GM19193 (cell line): ENCODE data around the gene CD4.

Experiments
- POLR2A ChIP-seq: IDR thresholded peaks from 4 replicates; pipeline ENCODE4 v1.6.1; 2011; ENCODE audit not compliant: insufficient read depth, insufficient read length; ENCODE audit errors: extremely low read depth

CD4 gene

DNA sequence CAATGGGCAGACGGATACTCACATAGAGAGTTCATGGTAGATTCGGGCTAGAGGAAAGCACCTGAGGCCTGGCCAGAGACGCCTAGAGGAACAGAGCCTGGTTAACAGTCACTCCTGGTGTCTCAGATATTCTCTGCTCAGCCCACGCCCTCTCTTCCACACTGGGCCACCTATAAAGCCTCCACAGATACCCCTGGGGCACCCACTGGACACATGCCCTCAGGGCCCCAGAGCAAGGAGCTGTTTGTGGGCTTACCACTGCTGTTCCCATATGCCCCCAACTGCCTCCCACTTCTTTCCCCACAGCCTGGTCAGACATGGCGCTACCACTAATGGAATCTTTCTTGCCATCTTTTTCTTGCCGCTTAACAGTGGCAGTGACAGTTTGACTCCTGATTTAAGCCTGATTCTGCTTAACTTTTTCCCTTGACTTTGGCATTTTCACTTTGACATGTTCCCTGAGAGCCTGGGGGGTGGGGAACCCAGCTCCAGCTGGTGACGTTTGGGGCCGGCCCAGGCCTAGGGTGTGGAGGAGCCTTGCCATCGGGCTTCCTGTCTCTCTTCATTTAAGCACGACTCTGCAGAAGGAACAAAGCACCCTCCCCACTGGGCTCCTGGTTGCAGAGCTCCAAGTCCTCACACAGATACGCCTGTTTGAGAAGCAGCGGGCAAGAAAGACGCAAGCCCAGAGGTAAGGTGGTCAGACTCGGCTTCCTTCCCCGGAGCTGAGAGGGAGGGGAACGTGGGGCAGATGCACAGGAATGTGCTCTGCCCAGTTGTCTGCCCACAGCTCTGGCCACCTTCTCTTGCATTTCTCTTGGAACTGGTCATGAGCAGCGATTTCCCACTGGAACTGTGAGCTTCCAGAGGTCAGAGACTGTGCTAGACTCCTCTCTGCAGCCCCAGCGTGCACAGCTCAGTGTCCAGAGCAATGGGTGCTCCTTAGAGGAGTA lies at the start of gene CD4:
Gene CD4 (plus strand): TSS at position 557 of the 953 bp plus-strand sequence. CDS start 10,611 bp downstream, outside the sequence.
- no peak for TF ChIP-seq POLR2A

DNA sequence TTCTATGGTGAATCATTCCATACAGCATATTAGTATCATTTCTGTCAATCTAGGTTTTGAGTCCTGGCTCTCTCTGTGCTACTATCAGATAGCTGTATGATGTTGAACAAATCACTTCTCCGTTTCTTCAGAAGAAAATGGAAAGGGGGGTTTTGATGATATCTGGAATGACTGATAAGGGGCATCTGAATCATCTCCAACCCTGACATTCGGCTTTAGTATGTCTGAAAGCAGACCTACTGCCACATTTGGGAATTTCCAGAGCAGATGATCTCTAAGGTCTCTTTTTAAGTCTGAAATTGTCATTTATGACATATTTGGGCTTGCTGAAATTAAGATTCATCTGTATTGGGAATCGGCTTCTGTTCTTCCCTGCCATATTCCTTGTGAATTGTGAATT lies 46.5 kb upstream of the CD4 start:
- no peak for TF ChIP-seq POLR2A

DNA sequence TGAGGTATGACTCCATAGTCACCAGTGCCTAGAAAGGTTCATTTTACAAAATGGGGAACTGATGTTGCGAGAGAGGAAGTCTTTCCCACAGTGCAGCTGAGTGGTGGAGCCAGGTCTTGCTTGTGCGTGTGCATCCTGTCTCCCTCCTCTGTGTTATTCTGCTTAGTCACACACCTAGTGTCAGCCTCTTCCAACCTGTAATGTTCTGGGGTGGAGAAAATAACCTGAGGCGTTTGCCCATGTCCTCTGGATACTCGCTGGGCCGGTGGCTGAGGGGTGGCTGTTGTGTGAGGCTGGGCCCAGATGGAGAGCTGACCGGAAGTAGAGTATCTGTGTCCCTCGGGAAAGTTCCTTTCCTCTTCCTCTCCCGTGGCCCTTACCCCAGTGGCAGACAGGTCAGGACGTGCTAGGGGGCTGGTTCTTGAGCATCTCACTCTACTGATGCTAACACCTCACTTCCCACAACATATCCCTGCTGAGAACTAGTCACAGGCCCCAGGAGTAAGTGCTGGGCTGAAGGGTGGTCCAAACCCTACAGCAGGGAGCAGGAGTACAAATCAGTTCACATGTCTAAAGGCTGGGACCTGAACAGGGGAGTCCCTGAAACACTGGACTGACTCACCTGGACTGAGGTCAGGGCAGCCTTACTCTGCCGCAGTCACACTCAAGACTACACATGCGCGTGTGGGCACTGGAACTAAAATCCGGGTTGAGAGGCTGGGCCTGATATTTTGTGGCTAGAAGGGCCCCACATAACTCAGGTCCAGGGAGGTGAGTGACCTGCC lies 43.4 kb upstream of the CD4 start:
- no peak for TF ChIP-seq POLR2A

DNA sequence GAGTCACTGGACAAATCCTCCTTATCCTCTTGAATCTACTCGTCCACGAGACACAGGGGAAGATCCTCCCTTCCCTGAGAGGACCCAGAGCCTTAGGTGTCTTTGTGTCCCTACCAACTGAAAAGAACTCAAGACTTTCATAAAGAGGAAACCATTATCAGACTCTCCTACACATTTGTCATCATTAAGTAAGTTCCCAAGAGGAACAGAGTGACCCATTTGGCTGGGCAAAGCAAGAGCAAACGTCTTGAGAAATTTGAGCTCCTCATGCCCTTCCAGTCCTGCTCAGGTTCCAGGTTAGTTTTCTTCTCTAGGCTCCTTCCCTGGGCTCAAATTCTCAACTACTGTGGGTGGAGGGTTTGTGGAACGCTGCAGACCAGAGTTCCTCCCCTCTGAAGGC lies 42.1 kb upstream of the CD4 start:
- no peak for TF ChIP-seq POLR2A

DNA sequence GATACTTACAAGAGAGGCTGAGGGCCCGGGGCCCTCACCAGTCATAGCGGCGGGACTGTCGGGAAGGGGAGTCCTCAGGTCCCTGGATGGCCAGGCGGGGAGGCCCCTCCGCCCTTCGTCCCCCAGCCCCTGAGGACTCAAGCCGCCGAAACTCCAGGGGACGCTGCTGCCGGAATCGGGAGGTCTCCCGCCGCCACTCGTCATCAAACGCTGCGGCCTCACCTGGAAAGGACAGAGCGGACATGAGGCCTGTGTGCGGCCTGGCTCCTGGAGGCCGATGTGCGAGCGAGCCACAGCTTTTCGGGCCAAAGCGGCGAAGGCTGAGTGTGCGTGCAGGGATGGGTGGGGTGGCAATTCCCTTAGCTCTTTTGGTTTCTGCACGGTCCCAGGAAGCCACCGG lies 40.6 kb upstream of the CD4 start:
- no peak for TF ChIP-seq POLR2A

DNA sequence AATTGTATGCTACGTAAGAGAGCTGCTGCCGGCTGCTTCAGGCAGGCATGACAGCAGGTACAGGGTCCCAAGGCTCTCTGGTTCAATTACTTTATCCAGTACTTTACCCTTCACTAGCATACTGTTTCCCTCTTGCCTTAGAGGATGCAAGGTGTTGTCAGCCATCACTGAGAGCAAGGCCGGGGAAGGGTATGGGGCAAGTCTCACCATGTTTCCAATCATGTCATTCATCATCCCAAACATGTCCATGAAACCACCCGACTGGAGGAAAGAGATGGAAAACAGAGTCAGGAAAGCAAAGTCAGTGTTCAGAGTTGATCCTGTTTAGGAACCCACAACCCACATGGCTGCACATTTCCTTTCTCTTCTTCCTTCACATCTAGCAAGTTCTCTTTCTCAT lies 38.8 kb upstream of the CD4 start:
- TF ChIP-seq POLR2A, result no peak

DNA sequence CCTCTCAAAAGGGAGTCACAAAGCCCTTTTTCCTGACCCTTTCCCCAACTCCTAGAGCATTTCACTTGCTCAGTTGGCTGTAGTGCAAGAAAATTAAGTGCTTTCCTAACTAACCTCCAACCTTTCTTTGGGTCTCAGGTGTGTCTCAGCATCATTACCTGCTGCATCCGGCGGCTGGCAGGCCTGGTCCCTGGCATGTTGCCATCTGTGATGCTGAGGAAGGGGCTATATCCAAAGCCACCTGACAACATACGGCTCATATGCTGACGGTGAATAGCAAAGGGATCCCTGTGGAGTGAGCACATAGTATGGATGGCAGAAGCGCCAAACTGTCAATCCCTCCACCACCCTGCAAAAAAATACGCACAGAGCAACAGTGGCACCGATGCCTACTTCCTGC lies 37.6 kb upstream of the CD4 start:
- TF ChIP-seq POLR2A, result no peak

DNA sequence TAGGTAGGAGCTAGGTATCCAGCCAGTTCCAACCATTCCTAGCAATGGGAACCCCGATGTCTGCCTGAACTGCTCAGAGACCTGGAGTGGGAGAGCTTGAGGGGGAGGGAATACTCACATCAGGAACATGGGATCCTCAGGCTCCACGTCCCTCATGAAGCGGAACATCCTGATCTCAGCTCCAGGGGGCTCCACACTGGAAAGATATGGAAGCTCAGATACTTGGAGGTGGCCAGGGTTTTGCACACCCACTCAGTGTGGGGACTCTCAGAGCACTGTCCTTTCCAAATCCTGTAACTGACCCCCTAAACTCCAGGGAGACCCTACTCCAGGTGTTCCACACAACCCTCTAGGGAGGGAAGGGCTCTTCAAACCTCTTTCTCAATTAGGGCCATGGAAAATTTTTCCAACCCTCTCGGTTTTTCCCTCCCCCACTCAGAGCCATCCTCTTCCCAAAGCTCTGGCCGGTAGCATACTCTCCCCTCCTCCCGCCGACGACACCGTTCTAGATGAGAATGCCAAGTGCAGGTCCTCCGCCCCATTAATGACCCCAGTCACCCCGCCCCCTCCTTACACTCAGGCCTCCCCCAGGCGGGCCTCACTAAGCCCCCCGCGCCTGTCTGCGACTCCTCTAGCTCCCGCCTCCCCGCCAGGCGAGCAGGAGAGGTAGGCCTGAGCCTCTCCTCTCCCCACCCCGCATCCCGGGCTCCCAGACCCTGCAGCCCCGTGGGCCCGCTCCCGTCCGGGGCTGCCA lies 37.0 kb upstream of the CD4 start:
- TF ChIP-seq POLR2A, result no peak

DNA sequence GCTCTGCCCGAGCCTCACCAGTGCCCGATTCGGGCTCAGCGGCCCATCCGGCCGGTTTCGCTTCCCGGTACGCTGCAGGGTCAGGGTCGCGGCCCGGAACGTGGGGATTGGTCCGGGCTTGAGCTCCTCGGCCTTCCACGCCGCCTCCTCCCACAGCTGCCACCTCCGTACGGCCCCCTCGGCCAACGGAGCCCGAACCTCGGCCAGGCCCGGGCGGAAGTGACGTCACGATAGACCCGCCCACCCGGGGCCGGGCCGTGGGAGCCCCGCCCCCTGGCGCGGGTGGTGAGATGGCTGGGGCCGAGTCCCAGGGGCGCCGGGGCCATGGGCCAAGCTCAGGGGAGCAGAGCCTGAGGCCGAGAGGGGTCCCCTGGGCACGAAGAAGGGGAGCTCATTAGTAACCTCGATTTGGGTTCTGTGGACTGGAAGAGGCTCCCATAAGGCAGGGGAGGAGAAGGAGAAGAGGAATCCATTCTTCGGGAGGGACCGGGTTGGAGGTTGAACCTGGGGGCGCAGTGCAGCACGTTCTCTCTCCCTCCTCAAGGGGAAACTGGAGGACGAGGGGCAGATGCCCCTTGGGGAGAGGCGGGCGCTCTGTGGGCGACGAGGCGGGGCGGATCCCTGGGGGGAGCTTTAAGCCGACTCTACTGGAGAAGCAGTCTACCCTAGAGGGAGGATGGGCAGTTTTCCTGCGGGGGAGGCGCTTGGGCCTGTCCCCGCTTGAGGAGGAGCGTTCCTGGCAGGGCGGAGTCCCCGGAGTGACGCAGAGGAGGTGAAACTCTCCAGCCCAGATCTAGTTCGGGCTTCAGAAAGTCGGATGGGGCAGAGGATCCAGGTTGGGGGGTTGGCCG lies 36.2 kb upstream of the CD4 start, which contains the start of gene MLF2:
Gene MLF2 (minus strand): TSS at position 221 of the 851 bp plus-strand sequence. CDS start 807 bp downstream, outside the sequence.
- peak; percentile 94 for TF ChIP-seq POLR2A

DNA sequence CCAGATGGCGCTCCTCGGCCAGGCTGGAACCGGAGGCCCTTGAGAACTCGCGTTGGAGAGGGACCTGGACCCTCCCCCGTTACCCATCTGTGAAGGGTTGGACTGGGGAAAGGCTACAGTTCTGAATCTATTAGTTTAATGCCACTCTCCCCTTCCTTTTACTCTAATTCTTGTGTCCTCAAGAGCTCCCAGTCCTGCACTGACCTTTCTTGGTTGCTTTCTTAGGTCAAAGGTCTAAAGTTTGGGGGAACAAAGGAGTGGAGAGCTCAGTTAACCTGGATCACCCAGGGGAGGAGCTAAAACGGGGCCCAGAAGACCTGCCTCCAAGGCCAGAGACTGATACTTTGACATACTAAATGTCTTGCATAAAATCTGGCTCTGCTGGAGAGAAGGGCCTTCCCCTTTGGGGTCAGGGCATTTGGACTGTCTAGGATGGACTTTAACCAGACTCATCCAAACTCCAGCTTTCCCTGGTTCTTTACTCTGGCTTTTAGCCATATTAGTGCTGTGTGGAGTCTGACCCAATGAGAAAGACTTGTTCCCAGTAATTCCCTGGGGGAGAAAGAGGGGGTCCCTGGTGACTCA lies 35.5 kb upstream of the CD4 start:
- TF ChIP-seq POLR2A, result no peak

DNA sequence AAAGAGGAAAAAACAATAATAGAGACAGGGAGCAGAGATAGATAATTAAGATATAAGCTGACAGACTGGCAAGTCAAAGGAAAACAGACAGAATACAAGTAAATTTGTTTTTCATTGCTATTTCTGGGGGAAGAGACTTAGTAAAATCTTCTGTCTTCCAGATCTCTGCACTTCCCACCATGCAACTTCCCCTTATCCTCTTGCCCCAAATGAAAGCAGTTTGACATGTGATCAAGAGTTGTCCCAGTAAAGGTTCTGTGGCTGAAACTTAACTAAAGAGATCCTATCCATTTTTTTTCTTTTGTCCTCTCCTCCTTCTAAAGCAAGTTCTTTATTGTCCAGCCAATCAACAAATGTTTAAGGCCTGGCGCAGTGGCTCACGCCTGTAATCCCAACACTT lies 34.9 kb upstream of the CD4 start:
- TF ChIP-seq POLR2A, result no peak

DNA sequence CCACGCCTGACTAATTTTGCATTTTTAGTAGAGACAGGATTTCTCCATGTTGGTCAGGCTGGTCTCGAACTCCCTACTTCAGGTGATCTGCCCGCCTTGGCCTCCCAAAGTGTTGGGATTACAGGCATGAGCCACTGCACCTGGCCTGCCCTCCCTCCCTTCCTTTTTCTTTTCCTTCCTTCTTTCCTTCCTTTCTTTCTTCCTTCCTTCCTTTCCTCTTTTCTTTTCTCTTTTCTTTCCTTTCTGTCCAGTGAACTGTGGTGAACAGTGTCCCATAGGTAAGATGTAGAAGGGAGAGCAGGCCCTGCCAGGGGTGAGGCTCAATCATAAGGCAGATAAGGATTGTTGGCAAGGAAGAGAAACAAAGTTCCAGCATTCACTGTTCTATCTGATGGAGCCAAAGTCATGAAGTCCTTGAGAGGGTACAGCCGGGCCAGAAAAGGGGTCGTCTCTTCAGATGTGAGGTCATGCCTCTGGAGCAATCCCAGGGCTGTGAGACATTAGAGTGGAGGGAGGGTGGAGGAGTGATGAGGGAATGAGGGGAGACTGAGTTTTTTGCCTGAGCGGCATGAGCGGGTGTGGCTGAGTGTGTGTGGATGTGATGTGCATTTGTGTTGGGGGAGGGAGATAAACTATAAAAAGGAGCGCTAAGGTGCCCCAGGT lies 32.2 kb upstream of the CD4 start:
- TF ChIP-seq POLR2A, result no peak

DNA sequence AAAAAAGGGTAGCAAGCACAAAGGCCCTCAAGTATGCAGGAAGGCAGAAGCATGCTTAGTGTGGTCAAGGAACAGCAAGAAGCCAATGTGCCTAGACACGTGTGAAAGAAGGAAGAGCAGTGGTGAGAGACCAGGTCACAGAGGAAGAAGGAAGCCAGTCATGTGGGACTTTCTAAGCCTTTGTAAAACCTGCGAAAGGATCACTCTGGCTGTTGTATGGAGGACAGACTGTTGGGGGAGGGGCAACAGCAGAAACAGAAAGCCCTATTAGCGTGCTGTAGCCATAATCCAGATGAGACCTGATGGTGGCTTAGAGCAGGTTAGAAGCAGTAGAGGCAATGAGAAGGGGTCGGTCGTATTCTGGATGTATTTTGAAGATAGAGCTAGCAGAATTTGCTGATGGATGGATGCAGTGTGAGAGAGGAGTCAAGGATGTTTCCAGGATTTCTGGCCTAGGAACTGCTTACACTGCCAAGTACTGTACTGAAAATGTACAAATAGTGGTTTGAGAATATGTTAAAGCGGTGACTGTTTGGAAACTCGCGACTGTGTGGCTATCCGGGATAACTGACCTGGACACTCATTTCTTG lies 30.7 kb upstream of the CD4 start:
- TF ChIP-seq POLR2A, result no peak

DNA sequence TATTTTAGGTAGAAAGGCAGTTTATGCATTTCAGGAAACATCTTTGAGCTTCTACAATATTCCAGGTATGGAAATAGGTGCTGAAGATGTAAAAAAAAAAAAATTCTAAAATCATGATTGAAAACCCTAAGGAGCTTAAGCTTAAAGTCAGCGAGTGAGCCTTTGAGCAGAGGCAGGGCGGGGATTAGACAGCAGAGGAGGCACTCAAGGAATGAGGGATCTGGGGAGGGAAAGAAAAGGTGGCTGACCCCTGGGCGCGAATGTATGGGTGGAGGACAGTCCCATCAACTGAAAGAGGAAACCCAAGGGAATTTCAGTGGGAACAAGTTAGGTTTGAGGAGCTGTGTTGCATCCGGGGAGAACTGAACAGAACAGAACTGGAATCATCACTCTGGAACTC lies 29.6 kb upstream of the CD4 start:
- no peak for TF ChIP-seq POLR2A

DNA sequence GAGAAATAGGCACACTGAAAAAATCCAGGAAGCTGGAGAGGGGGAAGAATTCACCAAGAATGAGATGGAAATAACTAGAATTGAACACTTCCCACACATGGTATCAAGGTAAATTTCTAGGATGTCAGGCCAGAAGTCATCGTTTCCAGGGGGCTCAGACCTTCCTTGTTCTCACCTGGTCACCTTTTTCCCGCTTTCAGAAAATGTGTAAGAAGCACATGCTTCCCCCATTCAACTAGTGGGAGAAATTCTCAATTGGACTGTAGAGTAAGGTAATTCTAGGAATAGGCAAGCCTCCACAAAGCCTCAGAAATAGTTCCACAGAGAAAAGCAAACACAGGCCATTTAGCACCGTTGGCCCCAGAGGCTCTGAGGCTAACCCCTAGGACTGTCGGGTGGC lies 25.9 kb upstream of the CD4 start:
- TF ChIP-seq POLR2A, result no peak
